ENCODE results near the gene DDAH1. TPM values are rescaled to one million over a fixed set of nuclear protein-coding genes. Genes with fewer than 3 reads are reported as not detected.
A peak's percentile ranks its signal among the peaks of the same experiment; 100 is the strongest.

DDAH1 gene
- total and polyA plus RNA-seq, 11 donors: 5.7 to 33.9 (median 16.1) TPM

GRCh38 chr1:85343612-85344255 lies 121.2 kb downstream of the DDAH1 start:
- ATAC-seq (no peak), DNase-seq (no peak)
- H3K36me3 ChIP-seq: no peaks in the 10 kb centered on the region
- H3K4me3 ChIP-seq: no peak overlapping the region
- TF ChIP-seq POLR2A (IDR thresholded peaks at IDR 0.05): no peak
- TF ChIP-seq CTCF (IDR thresholded peaks at IDR 0.05): no peak
- WGBS, 4 donors: 11 to 19% (median 15%) methylated on average over 1 of the region's 1 CpG
- H3K27ac ChIP-seq: peak overlapping the region in 7 of 12 donors; percentile 11 to 56 (median 40)
- H3K9me3 ChIP-seq: no peaks in the 10 kb centered on the region
- intact Hi-C loops (cut with DNase I): loop anchor here in 2 of 10 donors (5.0 to 10.0 kb wide), 2 partner anchors 51 to 54 kb away; no protein-coding TSS in a partner anchor
- H3K4me1 ChIP-seq: peaks cover 0 to 34% (median 27%) of the 10 kb centered on the region in 12 donors
- no peaks in the 10 kb centered on the region for H3K27me3 ChIP-seq

- 68 to 83% (median 79%) methylated on average over 1 of the region's 1 CpG for whole genome bisulfite sequencing, 4 donors
- no peak overlapping the region for H3K4me3 ChIP-seq
- H3K4me1 ChIP-seq: peaks cover 0 to 34% (median 27%) of the 10 kb centered on the region in 12 donors
- no peaks in the 10 kb centered on the region for H3K36me3 ChIP-seq
- ATAC-seq (no peak), DNase-seq (no peak)
- H3K9me3 ChIP-seq: no peaks in the 10 kb centered on the region
- no peaks in the 10 kb centered on the region for H3K27me3 ChIP-seq
- intact Hi-C loops (cut with DNase I): loop anchor here in 2 of 10 donors (5.0 to 10.0 kb wide), 2 partner anchors 52 to 54 kb away; no protein-coding TSS in a partner anchor
- no peak for TF ChIP-seq POLR2A (IDR thresholded peaks at IDR 0.05)
- no peak for TF ChIP-seq CTCF (IDR thresholded peaks at IDR 0.05)
- peak overlapping the region in 7 of 12 donors; percentile 34 to 56 (median 40) for H3K27ac ChIP-seq
These were observed 121.7 kb downstream of the DDAH1 start for GRCh38 chr1:85343213-85343611.

- no peak for ATAC-seq
- H3K4me1 ChIP-seq: peaks cover 0 to 34% (median 26%) of the 10 kb centered on the region in 12 donors
These were observed 122.8 kb downstream of the DDAH1 start for GRCh38 chr1:85342207-85342606.

More at GRCh38 chr1:85342207-85342606, 122.8 kb downstream of the DDAH1 start:
- no peak for TF ChIP-seq CTCF (IDR thresholded peaks at IDR 0.05)
- TF ChIP-seq POLR2A (IDR thresholded peaks at IDR 0.05): no peak
- no peak overlapping the region for H3K27ac ChIP-seq
- no peak overlapping the region for H3K4me3 ChIP-seq
- intact Hi-C loops (cut with DNase I): loop anchor here in 2 of 10 donors (5.0 to 10.0 kb wide), 2 partner anchors 53 to 55 kb away; no protein-coding TSS in a partner anchor
- no peak for DNase-seq
- no peaks in the 10 kb centered on the region for H3K36me3 ChIP-seq
- no peaks in the 10 kb centered on the region for H3K27me3 ChIP-seq
- H3K9me3 ChIP-seq: no peaks in the 10 kb centered on the region

All from heart left ventricle (tissue), 16 donors.